Activated T-cell treated with anti-CD3 and anti-CD28 coated beads, Interleukin-2, amount 50 U/mL, for 24 hours (primary cell): ENCODE data around the gene C22orf42.

ENCODE experiments used
- DNase-seq: peaks from one replicate; pipeline ENCODE4 v3.0.0-alpha.2; 2020
- H3K27ac Mint-ChIP-seq: 2 replicates; pipeline ENCODE4 v1.8.0; 2020; ENCODE audit warnings: mild to moderate bottlenecking, mixed read lengths
- H3K27me3 Mint-ChIP-seq: 2 replicates; pipeline ENCODE4 v1.8.0; 2020; ENCODE audit warnings: mixed read lengths
- H3K36me3 Mint-ChIP-seq: 2 replicates; pipeline ENCODE4 v1.8.0; 2020; ENCODE audit warnings: low read depth, mixed read lengths
- H3K4me1 Mint-ChIP-seq: 2 replicates; pipeline ENCODE4 v1.8.0; 2020; ENCODE audit warnings: low read depth, mixed read lengths
- H3K4me3 Mint-ChIP-seq: 2 replicates; pipeline ENCODE4 v1.8.0; 2020; ENCODE audit warnings: mild to moderate bottlenecking, moderate library complexity, mixed read lengths
- H3K9me3 Mint-ChIP-seq: 2 replicates; pipeline ENCODE4 v1.8.0; 2020; ENCODE audit warnings: mixed read lengths

Gene C22orf42

GRCh38 chr22:32132126-32132525 lies 27.0 kb downstream of the C22orf42 start:
- no peak for DNase-seq
- Mint-ChIP-seq H3K9me3 (no peaks in the 10 kb centered on the region), H3K27ac (no peak overlapping the region), H3K4me1 (peaks cover 12% of the 10 kb centered on the region), H3K4me3 (no peak overlapping the region), H3K27me3 (no peaks in the 10 kb centered on the region), H3K36me3 (no peaks in the 10 kb centered on the region)

- H3K9me3 Mint-ChIP-seq: no peaks in the 10 kb centered on the region
- no peaks in the 10 kb centered on the region for H3K27me3 Mint-ChIP-seq
- no peaks in the 10 kb centered on the region for H3K36me3 Mint-ChIP-seq
- no peak overlapping the region for H3K27ac Mint-ChIP-seq
- peaks cover 4% of the 10 kb centered on the region for H3K4me1 Mint-ChIP-seq
- DNase-seq: no peak
- no peak overlapping the region for H3K4me3 Mint-ChIP-seq
Measured at GRCh38 chr22:32130464-32130863, 28.6 kb downstream of the C22orf42 start.

GRCh38 chr22:32127904-32128303 lies 31.2 kb downstream of the C22orf42 start:
- no peak for DNase-seq
- no peak overlapping the region for H3K4me3 Mint-ChIP-seq
- H3K27me3 Mint-ChIP-seq: no peaks in the 10 kb centered on the region
- H3K4me1 Mint-ChIP-seq: peaks cover 11% of the 10 kb centered on the region
- H3K27ac Mint-ChIP-seq: no peak overlapping the region
- H3K9me3 Mint-ChIP-seq: no peaks in the 10 kb centered on the region
- H3K36me3 Mint-ChIP-seq: no peaks in the 10 kb centered on the region

GRCh38 chr22:32123657-32124056 lies 35.4 kb downstream of the C22orf42 start:
- H3K4me1 Mint-ChIP-seq: peaks cover 9% of the 10 kb centered on the region
- no peak overlapping the region for H3K4me3 Mint-ChIP-seq
- no peaks in the 10 kb centered on the region for H3K27me3 Mint-ChIP-seq
- H3K27ac Mint-ChIP-seq: no peak overlapping the region
- no peaks in the 10 kb centered on the region for H3K9me3 Mint-ChIP-seq
- no peaks in the 10 kb centered on the region for H3K36me3 Mint-ChIP-seq
- no peak for DNase-seq

GRCh38 chr22:32122899-32123298 lies 36.2 kb downstream of the C22orf42 start:
- Mint-ChIP-seq H3K36me3 (no peaks in the 10 kb centered on the region), H3K4me3 (no peak overlapping the region), H3K27me3 (no peaks in the 10 kb centered on the region), H3K9me3 (no peaks in the 10 kb centered on the region), H3K4me1 (peaks cover 9% of the 10 kb centered on the region), H3K27ac (no peak overlapping the region)
- DNase-seq: no peak

GRCh38 chr22:32120603-32121002 lies 38.5 kb downstream of the C22orf42 start:
- Mint-ChIP-seq H3K9me3 (no peaks in the 10 kb centered on the region), H3K4me1 (peaks cover 8% of the 10 kb centered on the region), H3K27me3 (peaks cover 4% of the 10 kb centered on the region)

GRCh38 chr22:32119568-32120235 lies 39.4 kb downstream of the C22orf42 start:
- H3K4me3 Mint-ChIP-seq: no peak overlapping the region
- peaks cover 9% of the 10 kb centered on the region for H3K27me3 Mint-ChIP-seq
- H3K36me3 Mint-ChIP-seq: no peaks in the 10 kb centered on the region
- H3K27ac Mint-ChIP-seq: no peak overlapping the region
- H3K9me3 Mint-ChIP-seq: no peaks in the 10 kb centered on the region
- no peak for DNase-seq
- no peaks in the 10 kb centered on the region for H3K4me1 Mint-ChIP-seq

More at GRCh38 chr22:32120603-32121002, 38.5 kb downstream of the C22orf42 start:
- Mint-ChIP-seq H3K36me3 (no peaks in the 10 kb centered on the region), H3K4me3 (no peak overlapping the region), H3K27ac (no peak overlapping the region)
- no peak for DNase-seq

- Mint-ChIP-seq H3K9me3 (no peaks in the 10 kb centered on the region), H3K4me1 (no peaks in the 10 kb centered on the region), H3K36me3 (no peaks in the 10 kb centered on the region), H3K27me3 (peaks cover 41% of the 10 kb centered on the region), H3K27ac (no peak overlapping the region), H3K4me3 (no peak overlapping the region)
- DNase-seq: no peak
Measured at GRCh38 chr22:32112380-32112779, 46.7 kb downstream of the C22orf42 start.

- no peaks in the 10 kb centered on the region for H3K9me3 Mint-ChIP-seq
- no peaks in the 10 kb centered on the region for H3K4me1 Mint-ChIP-seq
- H3K36me3 Mint-ChIP-seq: no peaks in the 10 kb centered on the region
- no peak for DNase-seq
- peaks cover 50% of the 10 kb centered on the region for H3K27me3 Mint-ChIP-seq
- no peak overlapping the region for H3K4me3 Mint-ChIP-seq
- no peak overlapping the region for H3K27ac Mint-ChIP-seq
Measured at GRCh38 chr22:32106930-32107329, 52.2 kb downstream of the C22orf42 start.

- H3K27ac Mint-ChIP-seq: no peak overlapping the region
- H3K27me3 Mint-ChIP-seq: peaks cover 34% of the 10 kb centered on the region
- no peaks in the 10 kb centered on the region for H3K9me3 Mint-ChIP-seq
- H3K36me3 Mint-ChIP-seq: no peaks in the 10 kb centered on the region
- H3K4me3 Mint-ChIP-seq: no peak overlapping the region
- H3K4me1 Mint-ChIP-seq: no peaks in the 10 kb centered on the region
- no peak for DNase-seq
Measured at GRCh38 chr22:32103658-32104315, 55.3 kb downstream of the C22orf42 start.

- peaks cover 14% of the 10 kb centered on the region for H3K27me3 Mint-ChIP-seq
- no peaks in the 10 kb centered on the region for H3K4me1 Mint-ChIP-seq
- H3K4me3 Mint-ChIP-seq: no peak overlapping the region
- H3K36me3 Mint-ChIP-seq: no peaks in the 10 kb centered on the region
- DNase-seq: no peak
- no peak overlapping the region for H3K27ac Mint-ChIP-seq
- H3K9me3 Mint-ChIP-seq: no peaks in the 10 kb centered on the region
Measured at GRCh38 chr22:32100711-32101110, 58.4 kb downstream of the C22orf42 start.
